MM.1S (cell line): ENCODE data around the gene FEM1A.

Experiments used
- DNase-seq: peaks from one replicate; pipeline ENCODE4 v3.0.0-alpha.2; 2015
- H2AFZ ChIP-seq: fragments of 300-600 bp; sonication (generic); 2 replicates; pipeline ENCODE4 v1.6.0; 2016; ENCODE audit warnings: antibody characterized with exemption, low read length
- H3F3A ChIP-seq: fragments of 300-600 bp; sonication (generic); 2 replicates; pipeline ENCODE4 v1.6.1; 2016; ENCODE audit warnings: mild to moderate bottlenecking, antibody characterized with exemption, low read length, moderate library complexity, mixed read lengths; ENCODE audit not compliant: insufficient read depth
- H3K27ac ChIP-seq: fragments of 300-600 bp; sonication (generic); 2 replicates; pipeline ENCODE4 v1.5.1; 2016; ENCODE audit warnings: mild to moderate bottlenecking, low read length
- H3K27me3 ChIP-seq: fragments of 300-600 bp; sonication (generic); replicated peaks from 2 replicates; pipeline ENCODE4 v1.6.0; 2016; ENCODE audit warnings: low read length; ENCODE audit not compliant: insufficient read depth
- H3K36me3 ChIP-seq: fragments of 300-600 bp; sonication (generic); replicated peaks from 2 replicates; pipeline ENCODE4 v1.6.1; 2016; ENCODE audit warnings: mild to moderate bottlenecking, low read length, mixed read lengths; ENCODE audit not compliant: insufficient read depth
- H3K4me1 ChIP-seq: fragments of 300-600 bp; sonication (generic); 2 replicates; pipeline ENCODE4 v1.6.1; 2016; ENCODE audit warnings: low read length, mixed read lengths
- H3K4me2 ChIP-seq: fragments of 300-600 bp; sonication (generic); 2 replicates; pipeline ENCODE4 v1.6.0; 2016; ENCODE audit warnings: low read depth, low read length
- H3K4me3 ChIP-seq: fragments of 300-600 bp; sonication (generic); 2 replicates; pipeline ENCODE4 v1.5.1; 2016; ENCODE audit warnings: low read length, mixed read lengths
- H3K79me2 ChIP-seq: fragments of 300-600 bp; sonication (generic); 2 replicates; pipeline ENCODE4 v1.6.1; 2016; ENCODE audit warnings: mixed run types, low read length, mixed read lengths
- H3K9ac ChIP-seq: fragments of 300-600 bp; sonication (generic); 2 replicates; pipeline ENCODE4 v1.6.1; 2016; ENCODE audit warnings: low read length, mixed read lengths
- H3K9me2 ChIP-seq: fragments of 300-600 bp; sonication (generic); replicated peaks from 2 replicates; pipeline ENCODE4 v1.6.1; 2016; ENCODE audit warnings: mild to moderate bottlenecking, low read length, mixed read lengths; ENCODE audit not compliant: insufficient read depth
- H3K9me3 ChIP-seq: fragments of 300-600 bp; sonication (generic); replicated peaks from 2 replicates; pipeline ENCODE4 v1.6.1; 2016; ENCODE audit warnings: mild to moderate bottlenecking, low read length, mixed read lengths; ENCODE audit not compliant: insufficient read depth
- H4K20me1 ChIP-seq: fragments of 300-600 bp; sonication (generic); 2 replicates; pipeline ENCODE4 v1.6.1; 2016; ENCODE audit warnings: mild to moderate bottlenecking, low read length, moderate library complexity, mixed read lengths; ENCODE audit not compliant: insufficient read depth
- CTCF ChIP-seq: fragments of 300-600 bp; sonication (generic); IDR thresholded peaks from 2 replicates; pipeline ENCODE4 v1.5.1; 2016; ENCODE audit warnings: antibody characterized with exemption, low read length, mixed read lengths
- EZH2 ChIP-seq: fragments of 300-600 bp; sonication (generic); optimal IDR thresholded peaks from 2 replicates; pipeline ENCODE3; 2017; ENCODE audit warnings: low read depth, mild to moderate bottlenecking, antibody characterized with exemption, low read length, mixed read lengths
- EZH2phosphoT487 ChIP-seq: fragments of 300-600 bp; sonication (generic); IDR thresholded peaks from 2 replicates; pipeline ENCODE4 v1.6.1; 2018; ENCODE audit warnings: antibody characterized with exemption, low read length

The FEM1A gene

GRCh38 chr19:4755459-4755858 lies 36.1 kb upstream of the FEM1A start:
- Histone ChIP-seq H3K9ac (no peak overlapping the region), H3K79me2 (no peaks in the 10 kb centered on the region), H3K4me1 (no peaks in the 10 kb centered on the region), H3K4me3 (no peak overlapping the region), H3K9me3 (no peaks in the 10 kb centered on the region), H2AFZ (no peak overlapping the region), H3K27me3 (peaks cover 81% of the 10 kb centered on the region), H3K36me3 (no peaks in the 10 kb centered on the region), H3K4me2 (no peak overlapping the region), H3K27ac (no peak overlapping the region), H4K20me1 (no peaks in the 10 kb centered on the region), H3K9me2 (no peaks in the 10 kb centered on the region), H3F3A (no peaks in the 10 kb centered on the region)
- TF ChIP-seq CTCF (no peak), EZH2phosphoT487 (no peak)
- DNase-seq = no peak

- Histone ChIP-seq H3K79me2 (no peaks in the 10 kb centered on the region), H3K9me2 (no peaks in the 10 kb centered on the region), H3K27ac (no peak overlapping the region), H3K9me3 (no peaks in the 10 kb centered on the region), H3F3A (no peaks in the 10 kb centered on the region), H3K4me2 (no peak overlapping the region), H3K36me3 (no peaks in the 10 kb centered on the region), H4K20me1 (no peaks in the 10 kb centered on the region), H3K4me3 (no peak overlapping the region), H3K9ac (no peak overlapping the region), H3K4me1 (no peaks in the 10 kb centered on the region), H3K27me3 (peaks cover 91% of the 10 kb centered on the region), H2AFZ (no peak overlapping the region)
- no peak for DNase-seq
- TF ChIP-seq EZH2phosphoT487 (no peak), EZH2 (no peak), CTCF (no peak)
These were observed 33.5 kb upstream of the FEM1A start for GRCh38 chr19:4758082-4758481.

DNA sequence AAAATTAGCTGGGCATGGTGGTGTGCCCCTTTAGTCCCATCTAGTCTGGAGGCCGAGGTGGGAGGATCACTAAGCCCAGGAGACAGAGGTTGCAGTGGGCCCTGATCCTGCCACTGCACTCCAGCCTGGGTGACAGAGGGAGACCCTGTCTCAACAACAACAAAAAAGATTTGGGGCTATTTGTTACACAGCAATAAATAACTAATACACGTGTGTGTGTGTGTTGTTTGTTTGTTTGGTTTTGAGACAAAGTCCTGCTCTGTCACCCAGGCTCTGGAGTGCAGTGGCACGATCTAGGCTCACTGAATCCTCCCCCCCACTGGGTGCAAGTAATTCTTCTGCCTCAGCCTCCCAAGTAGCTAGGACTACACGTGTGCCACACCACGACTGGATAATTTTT lies 32.9 kb upstream of the FEM1A start:
- no peaks in the 10 kb centered on the region for H3F3A ChIP-seq
- H4K20me1 ChIP-seq = no peaks in the 10 kb centered on the region
- no peaks in the 10 kb centered on the region for H3K4me1 ChIP-seq

More for the DNA sequence above, 32.9 kb upstream of the FEM1A start:
- no peaks in the 10 kb centered on the region for H3K79me2 ChIP-seq
- H3K9ac ChIP-seq = no peak overlapping the region
- peaks cover 92% of the 10 kb centered on the region for H3K27me3 ChIP-seq
- no peak for DNase-seq
- H3K9me2 ChIP-seq = no peaks in the 10 kb centered on the region
- H3K36me3 ChIP-seq = no peaks in the 10 kb centered on the region
- no peak overlapping the region for H3K4me2 ChIP-seq
- H3K4me3 ChIP-seq = no peak overlapping the region
- H3K9me3 ChIP-seq = no peaks in the 10 kb centered on the region
- no peak overlapping the region for H2AFZ ChIP-seq
- H3K27ac ChIP-seq = no peak overlapping the region
- no peak for TF ChIP-seq CTCF
- no peak for TF ChIP-seq EZH2phosphoT487
- TF ChIP-seq EZH2 = no peak
